ENCODE data around the gene LRRN1. TPM values are rescaled to one million over a fixed set of nuclear protein-coding genes. Genes with fewer than 3 reads are reported as not detected.
"Not testable (repeated sequence)": the region's sequence is repeated elsewhere in the genome, so short reads cannot be mapped to it uniquely, and the experiment has no call there.

LRRN1 gene
- total RNA-seq, 1 donor from 2014 or later = 0.11 TPM

DNA sequence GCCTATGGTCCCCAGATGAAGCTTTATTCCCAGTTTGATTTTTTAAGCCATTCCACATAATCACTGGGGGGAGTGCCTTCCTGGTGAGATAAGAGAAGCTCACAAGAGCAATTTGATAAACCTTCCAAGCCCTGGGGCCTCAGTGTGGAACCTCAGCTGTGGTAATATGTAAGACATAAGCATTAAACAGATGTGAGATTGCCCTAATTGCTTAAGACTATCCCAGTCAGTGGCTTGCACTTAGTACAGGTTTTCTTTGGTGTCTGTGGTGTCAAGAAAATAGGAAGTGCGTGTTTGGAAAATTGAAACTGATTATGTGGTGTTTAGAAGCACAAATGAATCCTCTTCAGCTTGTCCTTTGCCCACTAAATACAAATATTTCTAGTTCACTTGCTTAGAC is 54.3 kb downstream of the LRRN1 start:
- no peak for DNase-seq
- H3K27me3 ChIP-seq (ENCODE audit: low read depth) = no peaks in the 10 kb centered on the region
- intact Hi-C loops (cut with micrococcal nuclease) = no loop called here

DNA sequence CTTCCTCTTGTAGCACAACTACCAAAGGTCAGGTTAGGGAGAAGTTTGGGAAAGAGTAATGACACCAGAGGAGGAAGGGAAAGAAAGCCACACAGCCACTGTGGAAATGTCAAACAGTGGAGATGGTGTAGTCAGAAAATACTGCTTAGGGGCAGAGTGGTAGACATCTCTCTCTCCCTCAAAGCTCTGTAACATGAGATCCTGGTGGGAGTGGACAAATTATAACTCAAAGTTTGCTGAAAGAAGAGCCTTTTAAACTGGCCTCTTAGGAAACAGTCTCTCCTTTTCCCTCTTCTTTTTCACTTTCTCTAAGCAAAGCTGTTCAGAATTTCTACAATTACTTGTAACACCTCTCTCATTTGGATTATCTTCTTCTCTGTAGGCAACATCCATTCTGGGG is 55.8 kb downstream of the LRRN1 start:
- Histone ChIP-seq H3K27ac (replicated peaks) (no peak overlapping the region), H3K4me1 (no peaks in the 10 kb centered on the region), H3K27me3 (ENCODE audit: low read depth) (no peaks in the 10 kb centered on the region), H3K9me3 (replicated peaks) (no peaks in the 10 kb centered on the region), H3K36me3 (no peaks in the 10 kb centered on the region), H3K4me3 (no peak overlapping the region)
- intact Hi-C loops (cut with micrococcal nuclease) = no loop called here
- no peak for DNase-seq
- TF ChIP-seq, protein P1, sequence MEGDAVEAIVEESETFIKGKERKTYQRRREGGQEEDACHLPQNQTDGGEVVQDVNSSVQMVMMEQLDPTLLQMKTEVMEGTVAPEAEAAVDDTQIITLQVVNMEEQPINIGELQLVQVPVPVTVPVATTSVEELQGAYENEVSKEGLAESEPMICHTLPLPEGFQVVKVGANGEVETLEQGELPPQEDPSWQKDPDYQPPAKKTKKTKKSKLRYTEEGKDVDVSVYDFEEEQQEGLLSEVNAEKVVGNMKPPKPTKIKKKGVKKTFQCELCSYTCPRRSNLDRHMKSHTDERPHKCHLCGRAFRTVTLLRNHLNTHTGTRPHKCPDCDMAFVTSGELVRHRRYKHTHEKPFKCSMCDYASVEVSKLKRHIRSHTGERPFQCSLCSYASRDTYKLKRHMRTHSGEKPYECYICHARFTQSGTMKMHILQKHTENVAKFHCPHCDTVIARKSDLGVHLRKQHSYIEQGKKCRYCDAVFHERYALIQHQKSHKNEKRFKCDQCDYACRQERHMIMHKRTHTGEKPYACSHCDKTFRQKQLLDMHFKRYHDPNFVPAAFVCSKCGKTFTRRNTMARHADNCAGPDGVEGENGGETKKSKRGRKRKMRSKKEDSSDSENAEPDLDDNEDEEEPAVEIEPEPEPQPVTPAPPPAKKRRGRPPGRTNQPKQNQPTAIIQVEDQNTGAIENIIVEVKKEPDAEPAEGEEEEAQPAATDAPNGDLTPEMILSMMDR (IDR thresholded peaks at IDR 0.05; ENCODE audit: borderline replicate concordance) = no peak

More for the DNA sequence above, 54.3 kb downstream of the LRRN1 start:
- H3K9me3 ChIP-seq (replicated peaks) = no peaks in the 10 kb centered on the region
- TF ChIP-seq, protein P1 (IDR thresholded peaks at IDR 0.05; ENCODE audit: borderline replicate concordance) = no peak
- H3K4me3 ChIP-seq = no peak overlapping the region
- no peaks in the 10 kb centered on the region for H3K4me1 ChIP-seq
- no peaks in the 10 kb centered on the region for H3K36me3 ChIP-seq
- no peak overlapping the region for H3K27ac ChIP-seq (replicated peaks)

DNA sequence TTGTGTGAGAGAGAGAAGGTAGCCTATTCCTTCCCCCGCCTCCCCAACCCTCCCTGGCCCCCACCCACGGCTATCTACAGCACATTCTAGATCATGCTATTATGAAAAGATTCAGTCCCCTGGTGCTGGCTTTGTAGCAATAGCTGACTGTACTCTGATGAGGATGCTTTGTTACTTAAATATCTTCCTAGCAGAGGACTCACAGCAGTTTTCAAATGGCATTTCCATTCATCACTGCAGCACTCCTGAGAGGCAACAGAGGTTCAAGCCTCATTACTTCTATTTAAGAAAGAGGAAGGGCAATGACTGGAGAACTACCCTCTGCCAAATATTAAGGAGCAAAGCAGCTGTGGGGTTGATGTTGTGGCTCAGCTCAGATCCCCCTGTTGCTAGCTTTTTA is 61.0 kb downstream of the LRRN1 start:
- H3K4me3 ChIP-seq = no peak overlapping the region
- H3K4me1 ChIP-seq = no peaks in the 10 kb centered on the region
- intact Hi-C loops (cut with micrococcal nuclease) = no loop called here
- H3K27me3 ChIP-seq (ENCODE audit: low read depth) = no peaks in the 10 kb centered on the region
- no peak overlapping the region for H3K27ac ChIP-seq (replicated peaks)
- no peaks in the 10 kb centered on the region for H3K9me3 ChIP-seq (replicated peaks)
- DNase-seq = no peak
- H3K36me3 ChIP-seq = no peaks in the 10 kb centered on the region
- TF ChIP-seq, protein P1 (IDR thresholded peaks at IDR 0.05; ENCODE audit: borderline replicate concordance) = no peak

DNA sequence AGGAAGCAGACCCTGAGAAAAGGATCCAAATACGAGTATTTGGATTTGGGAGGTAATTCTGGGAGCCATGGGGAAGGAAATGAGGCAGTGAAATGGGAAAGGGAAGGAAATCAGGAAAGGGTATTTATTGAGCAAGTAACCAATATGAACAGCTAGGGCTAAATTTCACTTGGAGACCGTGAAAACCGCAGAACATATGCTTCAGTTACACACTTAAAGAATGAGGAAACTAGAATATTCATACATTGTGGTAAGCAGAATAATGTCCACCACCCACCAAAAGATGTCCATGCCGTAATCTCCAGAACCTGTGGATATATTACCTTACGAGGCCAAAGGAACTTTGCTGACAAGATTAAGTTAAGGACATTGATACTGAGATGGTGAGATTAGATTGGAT is 63.3 kb downstream of the LRRN1 start:
- TF ChIP-seq, protein P1 (IDR thresholded peaks at IDR 0.05; ENCODE audit: borderline replicate concordance) = no peak
- Histone ChIP-seq H3K27me3 (ENCODE audit: low read depth) (no peaks in the 10 kb centered on the region), H3K4me1 (no peaks in the 10 kb centered on the region), H3K36me3 (no peaks in the 10 kb centered on the region), H3K4me3 (no peak overlapping the region), H3K27ac (replicated peaks) (no peak overlapping the region), H3K9me3 (replicated peaks) (peaks cover 2% of the 10 kb centered on the region)
- intact Hi-C loops (cut with micrococcal nuclease) = no loop called here
- no peak for DNase-seq

DNA sequence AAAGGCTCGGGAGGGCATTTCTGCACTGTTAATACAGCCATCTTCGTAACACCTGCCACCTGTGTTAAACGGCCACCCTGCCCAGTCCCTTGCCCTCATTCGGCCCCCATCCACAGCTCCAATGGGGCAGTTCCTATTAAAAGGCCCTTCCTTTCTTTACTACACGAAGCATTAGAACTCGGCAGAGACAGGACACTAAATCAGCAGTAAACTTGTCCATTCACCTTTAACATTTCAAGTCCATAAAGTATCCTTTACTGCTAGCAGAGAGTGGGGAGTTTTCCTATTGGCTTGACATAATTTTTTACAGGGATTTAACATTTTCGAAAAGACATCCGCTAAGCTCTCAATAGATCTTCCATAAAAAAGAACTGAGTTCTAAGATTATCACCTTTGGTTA is 76.3 kb downstream of the LRRN1 start:
- Histone ChIP-seq H3K27me3 (ENCODE audit: low read depth) (no peaks in the 10 kb centered on the region), H3K36me3 (no peaks in the 10 kb centered on the region), H3K9me3 (replicated peaks) (no peaks in the 10 kb centered on the region), H3K4me1 (no peaks in the 10 kb centered on the region), H3K4me3 (no peak overlapping the region), H3K27ac (replicated peaks) (no peak overlapping the region)
- intact Hi-C loops (cut with micrococcal nuclease) = no loop called here
- no peak for DNase-seq
- TF ChIP-seq, protein P1 (IDR thresholded peaks at IDR 0.05; ENCODE audit: borderline replicate concordance) = no peak

DNA sequence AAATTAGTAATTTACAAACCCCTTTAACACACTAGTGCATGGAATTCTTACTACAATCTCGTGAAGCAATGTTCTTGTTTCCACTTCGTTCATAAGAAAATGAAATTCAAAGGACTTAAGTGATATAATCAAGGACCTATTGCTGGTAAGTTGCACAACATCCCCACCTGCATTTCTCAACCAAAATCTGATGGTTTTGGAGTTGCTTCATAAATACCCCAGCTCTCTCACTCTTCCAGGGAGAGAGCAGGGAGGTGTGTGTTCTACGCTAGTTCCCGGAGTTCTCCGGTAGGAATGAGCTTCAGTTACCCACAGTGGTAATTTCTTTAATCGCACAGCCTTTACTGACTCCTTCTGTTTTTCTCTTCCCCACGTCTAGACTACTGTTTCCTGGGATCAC is 81.8 kb downstream of the LRRN1 start:
- Histone ChIP-seq H3K4me3 (no peak overlapping the region), H3K9me3 (replicated peaks) (no peaks in the 10 kb centered on the region), H3K36me3 (no peaks in the 10 kb centered on the region), H3K27ac (replicated peaks) (no peak overlapping the region), H3K4me1 (no peaks in the 10 kb centered on the region), H3K27me3 (ENCODE audit: low read depth) (no peaks in the 10 kb centered on the region)
- no peak for DNase-seq
- intact Hi-C loops (cut with micrococcal nuclease) = no loop called here
- TF ChIP-seq, protein P1 (IDR thresholded peaks at IDR 0.05; ENCODE audit: borderline replicate concordance) = no peak

DNA sequence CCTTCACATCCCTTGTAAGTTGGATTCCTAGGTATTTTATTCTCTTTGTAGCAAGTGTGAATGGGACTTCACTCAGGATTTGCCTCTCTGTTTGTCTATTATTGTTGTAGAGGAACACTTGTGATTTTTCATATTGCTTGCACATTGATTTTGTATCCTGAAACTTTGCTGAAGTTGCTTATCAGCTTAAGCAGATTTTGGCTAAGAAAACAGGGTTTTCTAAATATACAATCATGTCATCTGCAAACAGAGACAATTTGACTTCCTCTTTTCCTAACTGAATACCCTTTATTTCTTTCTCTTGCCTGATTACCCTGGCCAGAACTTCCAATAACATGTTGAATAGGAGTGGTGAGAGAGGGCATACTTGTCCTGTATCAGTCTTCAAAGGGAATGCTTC is 88.1 kb downstream of the LRRN1 start:
- H3K27ac ChIP-seq (replicated peaks); H3K36me3 ChIP-seq; H3K27me3 ChIP-seq (ENCODE audit: low read depth); H3K4me1 ChIP-seq; intact Hi-C loops (cut with micrococcal nuclease); H3K4me3 ChIP-seq; DNase-seq: not testable (repeated sequence)
- peaks cover 42% of the 10 kb centered on the region for H3K9me3 ChIP-seq (replicated peaks)
